ENCODE measurements around the gene PLXDC1.

PLXDC1 gene

GRCh38 chr17:39064374-39064773 lies 87.1 kb downstream of the PLXDC1 start:
- no peak overlapping the region for H2AFZ ChIP-seq (ENCODE audit: low read length)
- no peak overlapping the region for H3K4me3 ChIP-seq (ENCODE audit: low read length)
- no peaks in the 10 kb centered on the region for H3K9me3 ChIP-seq (replicated peaks; ENCODE audit: insufficient read depth, low read length)
- no peaks in the 10 kb centered on the region for H3K36me3 ChIP-seq (replicated peaks; ENCODE audit: insufficient read depth, low read length)
- H3K27ac ChIP-seq (ENCODE audit: low read length): no peak overlapping the region
- TF ChIP-seq EZH2 (optimal IDR thresholded peaks at IDR 0.05; ENCODE audit: low read depth, low read length) (no peak), EZH2phosphoT487 (IDR thresholded peaks at IDR 0.05; ENCODE audit: low read length) (no peak), CTCF (IDR thresholded peaks at IDR 0.05; ENCODE audit: low read length) (no peak)
- H3K4me1 ChIP-seq (ENCODE audit: low read length): no peaks in the 10 kb centered on the region
- no peak overlapping the region for H3K9ac ChIP-seq (ENCODE audit: low read length)
- no peaks in the 10 kb centered on the region for H3F3A ChIP-seq (ENCODE audit: insufficient read depth, low read length)
- no peak for DNase-seq
- no peaks in the 10 kb centered on the region for H3K9me2 ChIP-seq (replicated peaks; ENCODE audit: insufficient read depth, low read length)
- no peaks in the 10 kb centered on the region for H3K27me3 ChIP-seq (replicated peaks; ENCODE audit: insufficient read depth, low read length)
- no peaks in the 10 kb centered on the region for H4K20me1 ChIP-seq (ENCODE audit: insufficient read depth, low read length)
- no peak overlapping the region for H3K4me2 ChIP-seq (ENCODE audit: low read depth, low read length)
- H3K79me2 ChIP-seq (ENCODE audit: low read length): no peaks in the 10 kb centered on the region

- H3K9ac ChIP-seq (ENCODE audit: low read length): no peak overlapping the region
- H3K27ac ChIP-seq (ENCODE audit: low read length): no peak overlapping the region
- H3F3A ChIP-seq (ENCODE audit: insufficient read depth, low read length): no peaks in the 10 kb centered on the region
- H2AFZ ChIP-seq (ENCODE audit: low read length): no peak overlapping the region
- no peak overlapping the region for H3K4me3 ChIP-seq (ENCODE audit: low read length)
- no peak for TF ChIP-seq EZH2phosphoT487 (IDR thresholded peaks at IDR 0.05; ENCODE audit: low read length)
- TF ChIP-seq EZH2 (optimal IDR thresholded peaks at IDR 0.05; ENCODE audit: low read depth, low read length): no peak
- TF ChIP-seq CTCF (IDR thresholded peaks at IDR 0.05; ENCODE audit: low read length): no peak
- no peaks in the 10 kb centered on the region for H3K79me2 ChIP-seq (ENCODE audit: low read length)
- no peaks in the 10 kb centered on the region for H3K9me3 ChIP-seq (replicated peaks; ENCODE audit: insufficient read depth, low read length)
- H4K20me1 ChIP-seq (ENCODE audit: insufficient read depth, low read length): no peaks in the 10 kb centered on the region
- no peaks in the 10 kb centered on the region for H3K27me3 ChIP-seq (replicated peaks; ENCODE audit: insufficient read depth, low read length)
- no peaks in the 10 kb centered on the region for H3K4me1 ChIP-seq (ENCODE audit: low read length)
- no peak overlapping the region for H3K4me2 ChIP-seq (ENCODE audit: low read depth, low read length)
- H3K9me2 ChIP-seq (replicated peaks; ENCODE audit: insufficient read depth, low read length): no peaks in the 10 kb centered on the region
- no peak for DNase-seq
- H3K36me3 ChIP-seq (replicated peaks; ENCODE audit: insufficient read depth, low read length): no peaks in the 10 kb centered on the region
Observed at GRCh38 chr17:39063681-39064069, 87.8 kb downstream of the PLXDC1 start.

- Histone ChIP-seq H2AFZ (ENCODE audit: low read length) (no peak overlapping the region), H3K9me2 (replicated peaks; ENCODE audit: insufficient read depth, low read length) (no peaks in the 10 kb centered on the region), H3K4me3 (ENCODE audit: low read length) (no peak overlapping the region), H3K36me3 (replicated peaks; ENCODE audit: insufficient read depth, low read length) (no peaks in the 10 kb centered on the region), H4K20me1 (ENCODE audit: insufficient read depth, low read length) (no peaks in the 10 kb centered on the region), H3F3A (ENCODE audit: insufficient read depth, low read length) (peaks cover 2% of the 10 kb centered on the region; the same call in 1 of the 2 replicates), H3K79me2 (ENCODE audit: low read length) (no peaks in the 10 kb centered on the region), H3K9me3 (replicated peaks; ENCODE audit: insufficient read depth, low read length) (no peaks in the 10 kb centered on the region), H3K27me3 (replicated peaks; ENCODE audit: insufficient read depth, low read length) (no peaks in the 10 kb centered on the region), H3K4me1 (ENCODE audit: low read length) (no peaks in the 10 kb centered on the region), H3K9ac (ENCODE audit: low read length) (no peak overlapping the region), H3K4me2 (ENCODE audit: low read depth, low read length) (no peak overlapping the region), H3K27ac (ENCODE audit: low read length) (no peak overlapping the region)
- DNase-seq: no peak
- no peak for TF ChIP-seq EZH2phosphoT487 (IDR thresholded peaks at IDR 0.05; ENCODE audit: low read length)
- TF ChIP-seq EZH2 (optimal IDR thresholded peaks at IDR 0.05; ENCODE audit: low read depth, low read length): no peak
- no peak for TF ChIP-seq CTCF (IDR thresholded peaks at IDR 0.05; ENCODE audit: low read length)
Observed at GRCh38 chr17:39062846-39063680, 88.4 kb downstream of the PLXDC1 start.
